HG03045 (cell line): Measurements from ENCODE around the gene DSG3.
"Not testable (repeated sequence)": the region's sequence is repeated elsewhere in the genome, so short reads cannot be mapped to it uniquely, and the experiment has no call there.

ENCODE experiments used
- ATAC-seq: cut with Tn5 transposase; IDR thresholded peaks from one replicate; pipeline ENCODE4 v1.9.1; 2021; ENCODE audit warnings: mild to moderate bottlenecking, moderate library complexity; ENCODE audit not compliant: unreplicated experiment

Gene DSG3

DNA sequence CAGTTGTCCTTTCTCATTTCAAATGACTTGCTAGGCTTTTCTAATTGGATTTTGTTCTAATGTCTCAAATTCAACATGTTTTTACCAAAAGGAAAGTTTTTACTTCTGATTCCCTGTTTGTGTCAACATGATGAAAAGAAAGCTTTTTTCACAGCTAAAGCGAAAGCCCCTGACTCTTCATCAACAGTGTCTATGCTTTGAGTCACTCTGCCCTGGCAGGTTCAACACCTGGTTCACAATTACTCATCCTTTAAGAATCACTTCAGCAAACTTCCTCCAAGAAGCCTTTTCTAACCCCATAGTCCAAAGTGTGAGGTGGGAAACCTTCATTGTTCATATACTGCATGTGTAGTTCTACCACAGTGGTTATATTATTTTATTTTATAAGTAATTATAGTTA, 42.8 kb downstream of the DSG3 start:
- ATAC-seq = peak; percentile 74

GRCh38 chr18:31490833-31491232, 43.3 kb downstream of the DSG3 start:
- no peak for ATAC-seq

- ATAC-seq = no peak
Observed at GRCh38 chr18:31491586-31491985, 44.0 kb downstream of the DSG3 start.

DNA sequence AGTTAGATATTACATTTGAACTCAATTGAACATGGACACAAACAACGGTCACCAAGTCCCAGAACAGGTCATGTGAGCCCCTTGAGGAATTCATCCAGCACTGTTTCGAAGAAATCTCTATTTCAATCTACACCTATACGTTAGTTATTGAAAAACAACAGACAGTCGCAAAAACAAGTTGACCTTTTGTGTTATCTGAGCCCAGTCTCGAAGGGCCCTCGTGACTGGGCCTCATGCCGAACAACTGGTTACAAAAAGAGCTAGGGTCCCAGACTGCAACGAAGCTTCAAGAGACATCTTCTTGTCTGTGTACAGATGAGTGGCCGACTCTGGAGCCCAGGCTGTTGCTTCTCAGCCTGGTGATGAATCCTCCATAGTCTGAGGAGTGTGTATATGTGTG, 45.1 kb downstream of the DSG3 start:
- ATAC-seq = no peak

DNA sequence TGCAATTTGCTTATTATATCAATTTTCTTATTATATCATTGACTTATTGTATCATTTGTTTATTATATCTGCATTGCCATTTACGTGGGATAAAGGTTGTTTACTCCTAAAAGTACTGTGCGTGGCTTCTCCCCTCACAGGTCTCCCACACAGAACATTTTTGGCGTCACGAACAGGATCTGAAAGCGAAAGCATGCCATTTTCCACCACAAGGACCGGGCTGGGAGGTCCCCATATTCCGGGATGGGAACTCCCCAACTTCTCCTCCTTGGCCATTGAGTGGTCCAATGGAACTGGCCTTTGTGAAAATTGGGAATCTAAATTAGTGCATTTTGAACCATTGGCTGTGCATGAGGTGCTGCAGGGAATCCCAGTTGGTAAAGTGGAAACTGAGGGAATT, 45.6 kb downstream of the DSG3 start:
- no peak for ATAC-seq

DNA sequence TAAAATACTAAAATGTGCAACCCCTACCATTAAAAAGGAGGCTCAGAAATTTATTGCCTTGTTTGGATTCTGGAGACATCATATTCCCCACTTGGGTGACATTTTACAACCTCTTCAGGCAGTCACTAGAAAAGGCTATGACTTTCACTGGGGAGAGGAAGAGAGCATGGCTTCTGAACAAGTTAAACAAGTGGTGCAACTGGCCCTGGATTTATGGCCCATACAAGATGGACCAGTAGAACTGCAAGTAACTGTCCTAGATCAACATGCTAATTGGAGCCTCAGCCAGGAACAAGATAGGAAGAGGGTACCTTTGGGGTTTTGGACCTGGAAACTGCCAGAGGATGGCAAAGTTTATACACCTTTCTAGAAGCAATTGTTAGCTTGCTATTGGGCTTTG, 46.4 kb downstream of the DSG3 start:
- no peak for ATAC-seq

DNA sequence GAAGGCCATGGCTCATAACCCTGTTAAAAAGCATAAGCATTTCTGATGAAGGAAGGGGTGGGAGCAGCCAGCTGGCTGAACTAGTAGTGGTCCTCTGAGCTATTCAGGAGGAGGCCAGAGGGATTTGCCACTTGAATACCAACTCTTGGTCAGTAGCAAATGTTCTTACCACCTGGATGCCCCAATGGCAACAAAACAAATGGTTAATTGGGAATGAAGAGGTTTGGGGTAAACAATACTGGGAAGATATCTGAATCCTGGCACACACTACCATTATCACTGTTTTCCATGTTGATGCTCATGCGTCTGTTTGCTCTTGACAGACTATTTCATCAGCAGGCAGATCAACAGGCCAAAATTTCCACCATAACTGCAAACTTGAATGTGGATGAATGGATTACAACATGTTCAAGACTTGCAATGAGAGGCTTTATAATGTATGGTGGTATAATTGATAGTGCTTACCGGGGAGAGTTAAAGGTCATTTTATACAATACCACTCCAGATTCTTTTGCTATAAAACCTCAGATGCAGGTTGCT, 47.2 kb downstream of the DSG3 start:
- ATAC-seq = not testable (repeated sequence)

DNA sequence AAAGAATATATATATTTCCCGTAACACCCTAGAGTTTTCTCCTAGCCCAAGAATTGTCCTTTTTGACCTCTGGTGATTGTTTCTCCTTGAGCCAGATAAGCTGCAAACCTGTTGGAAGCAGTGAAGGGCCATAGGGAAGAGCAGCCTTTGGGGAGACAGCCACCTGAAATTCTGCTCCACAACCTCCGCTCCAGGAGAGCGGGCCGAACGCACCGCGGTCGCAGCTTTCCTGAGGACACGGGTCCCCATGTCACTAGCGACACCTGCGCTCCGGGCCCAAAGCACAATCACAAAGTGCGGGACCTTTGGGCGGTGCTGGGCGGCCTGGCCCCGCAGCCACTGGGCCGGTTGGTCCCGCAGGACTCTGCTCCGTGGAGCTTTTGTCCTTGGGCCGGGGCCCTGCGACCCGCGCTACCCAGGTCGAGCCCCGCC, 49.9 kb downstream of the DSG3 start:
- ATAC-seq = no peak

- ATAC-seq = peak; percentile 60
Observed at GRCh38 chr18:31497836-31498573, 50.5 kb downstream of the DSG3 start, which contains the start of gene DSG2. TSS of gene DSG2 (plus strand) at chr18:31498177. CDS start at chr18:31498252, 75 bp downstream.

DNA sequence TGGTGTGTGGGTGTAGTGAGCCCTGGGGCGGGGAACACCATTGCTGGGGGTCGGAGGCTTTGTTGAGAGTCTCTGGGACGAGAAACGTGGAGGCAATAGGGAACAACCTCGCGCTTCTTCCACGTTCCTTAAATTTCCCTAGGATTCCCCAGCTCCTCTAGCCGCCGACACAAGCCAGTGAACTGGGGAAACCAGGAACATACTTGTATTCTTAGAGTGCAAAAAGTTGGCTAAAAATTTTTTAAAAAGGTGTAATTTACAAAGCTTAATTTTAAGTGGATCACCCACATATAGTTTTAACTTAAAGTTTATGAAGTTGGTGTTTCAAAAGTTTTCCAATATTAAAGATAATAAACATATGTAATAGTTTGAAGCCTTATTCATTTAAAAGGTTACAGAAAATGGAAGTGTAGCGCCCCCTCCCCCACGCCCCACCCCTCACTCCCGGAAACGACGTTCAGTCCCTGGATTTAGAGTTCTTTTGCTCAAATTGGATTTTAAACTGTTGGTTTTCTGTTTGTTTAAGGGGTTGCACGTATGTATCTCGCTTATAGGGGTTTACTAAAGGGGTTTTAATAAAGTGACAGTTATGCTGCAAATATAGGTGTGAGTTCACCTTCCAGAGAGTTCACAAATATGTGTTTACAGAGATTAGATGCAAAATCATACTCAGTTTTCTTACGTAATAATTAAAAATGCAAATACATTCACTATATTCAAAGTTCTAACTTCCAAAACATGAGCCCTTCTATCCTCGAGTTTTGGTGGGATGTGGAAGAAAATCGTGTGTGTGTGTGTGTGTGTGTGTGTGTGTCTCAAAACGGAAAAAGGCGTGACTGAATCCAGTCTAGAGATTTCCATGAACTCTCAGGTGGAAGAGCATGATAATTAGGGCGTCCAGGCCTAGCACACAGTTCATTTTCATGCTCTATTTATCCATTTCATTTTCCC, 51.3 kb downstream of the DSG3 start:
- no peak for ATAC-seq

- peak; percentile 78 for ATAC-seq
Observed at GRCh38 chr18:31500051-31500688, 52.6 kb downstream of the DSG3 start.

GRCh38 chr18:31503011-31503410, 55.5 kb downstream of the DSG3 start:
- ATAC-seq = no peak

DNA sequence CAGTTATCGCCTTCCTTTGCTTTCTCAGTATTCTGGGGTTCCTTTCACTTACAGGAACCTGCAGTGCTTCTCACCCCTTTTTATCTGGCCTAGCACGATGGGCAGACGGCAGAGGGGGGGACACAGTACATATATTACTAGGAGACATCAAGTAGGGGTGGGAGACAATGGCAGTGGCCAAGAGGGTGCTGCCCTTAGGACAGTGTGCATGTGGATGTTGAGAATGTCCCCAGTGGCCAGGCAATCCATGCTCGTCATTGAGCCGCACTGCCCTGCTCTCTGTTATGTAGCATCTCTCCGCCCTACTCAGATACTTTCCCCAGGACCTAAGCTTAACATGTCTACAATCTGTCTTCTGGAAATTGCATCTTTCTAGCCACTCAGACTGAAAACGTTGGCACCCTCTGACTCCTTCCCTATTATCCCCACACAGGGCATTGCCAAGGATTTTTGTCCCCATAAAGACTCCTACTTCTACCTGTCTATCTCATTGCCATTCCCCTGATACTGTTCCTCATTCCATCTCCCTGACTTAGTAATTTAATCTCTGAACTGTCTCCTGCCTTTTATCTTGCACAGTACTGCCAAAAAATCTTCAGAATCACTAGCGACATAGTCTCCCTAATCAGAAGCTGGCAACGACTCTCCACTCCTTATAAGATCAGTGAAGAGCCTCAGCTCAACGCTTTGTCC, 57.1 kb downstream of the DSG3 start:
- ATAC-seq = no peak

DNA sequence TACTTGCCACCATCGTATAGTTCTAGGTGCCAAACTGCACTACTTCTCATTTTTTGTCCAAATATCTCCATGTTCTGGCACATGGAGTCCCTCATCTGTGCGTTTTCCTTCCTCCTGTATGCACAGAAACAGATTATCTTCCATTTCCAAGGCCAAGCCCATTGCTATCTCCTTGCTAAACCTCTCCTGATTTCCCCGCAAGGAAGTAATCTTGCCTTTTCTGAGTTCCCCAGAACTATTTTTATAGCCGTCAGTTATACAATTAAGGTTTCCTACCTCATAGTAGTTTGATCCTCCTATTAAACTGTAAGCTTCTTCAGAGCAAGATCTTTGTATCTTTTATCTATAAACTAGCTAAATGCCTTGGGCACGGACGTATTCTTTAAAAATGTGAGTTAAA, 57.6 kb downstream of the DSG3 start:
- no peak for ATAC-seq

DNA sequence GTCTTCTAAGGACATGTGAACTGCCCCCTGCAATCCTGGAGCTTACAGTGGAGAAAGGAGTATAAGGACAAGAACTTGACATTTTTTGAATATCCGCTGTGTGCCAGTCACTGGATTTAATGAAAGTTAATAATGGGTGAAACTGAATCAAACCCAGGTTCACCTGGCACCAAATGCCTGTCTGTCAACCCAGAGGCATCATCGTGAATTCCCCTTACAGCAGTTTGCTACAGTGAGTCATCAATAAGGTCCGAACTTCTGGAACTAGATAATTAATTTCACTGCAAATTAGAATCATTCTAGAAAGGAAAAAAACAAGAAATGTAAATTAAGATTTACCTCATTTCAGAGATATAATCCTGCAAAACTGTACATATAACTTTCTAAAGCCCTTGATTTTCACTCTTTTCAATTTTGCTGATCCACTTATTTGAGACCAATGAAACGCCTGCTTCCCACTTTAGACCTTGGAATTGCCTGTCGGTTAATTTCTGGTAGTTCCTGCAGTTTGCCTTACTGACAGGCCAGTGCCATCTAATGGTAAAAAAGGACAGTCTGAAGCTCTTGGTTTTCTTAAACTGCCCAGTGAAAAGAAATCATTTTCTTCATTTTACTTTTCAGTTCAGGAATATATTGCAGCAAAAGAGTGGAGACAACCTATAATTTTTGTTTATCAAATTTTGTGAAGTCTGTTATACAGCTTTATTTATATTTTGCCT, 58.6 kb downstream of the DSG3 start:
- ATAC-seq = no peak

DNA sequence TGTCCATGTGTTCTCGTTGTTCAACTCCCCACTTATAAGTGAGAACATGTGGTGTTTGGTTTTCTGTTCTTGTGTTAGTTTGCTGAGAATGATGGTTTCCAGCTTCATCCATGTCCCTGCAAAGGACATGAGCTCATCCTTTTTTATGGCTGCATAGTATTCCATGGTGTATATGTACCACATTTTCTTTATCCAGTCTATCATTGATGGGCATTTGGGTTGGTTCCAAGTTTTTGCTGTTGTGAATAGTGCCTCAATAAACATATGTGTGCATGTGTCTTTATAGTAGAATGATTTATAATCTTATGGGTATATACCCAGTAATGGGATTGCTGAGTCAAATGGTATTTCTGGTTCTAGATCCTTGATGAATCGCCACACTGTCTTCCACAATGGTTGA, 59.6 kb downstream of the DSG3 start:
- not testable (repeated sequence) for ATAC-seq

DNA sequence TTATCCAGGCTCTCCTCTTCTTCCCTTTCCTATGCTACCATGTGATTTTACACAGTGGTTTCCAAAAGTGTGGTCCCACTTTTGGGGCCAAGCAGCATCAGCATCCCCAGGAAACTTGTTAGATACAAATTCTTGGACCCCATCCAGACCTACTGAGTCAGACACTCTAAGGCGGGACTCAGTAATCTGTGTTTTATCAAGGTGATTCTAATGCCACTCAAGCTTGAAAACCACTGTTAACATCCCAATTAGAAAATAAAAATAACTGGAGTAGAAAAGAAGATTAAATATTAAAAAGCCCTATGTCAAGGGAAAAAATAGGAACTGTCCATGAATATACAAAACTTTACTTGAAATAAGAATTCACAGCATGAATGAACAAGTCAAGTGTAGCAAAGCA, 61.2 kb downstream of the DSG3 start:
- ATAC-seq = no peak

DNA sequence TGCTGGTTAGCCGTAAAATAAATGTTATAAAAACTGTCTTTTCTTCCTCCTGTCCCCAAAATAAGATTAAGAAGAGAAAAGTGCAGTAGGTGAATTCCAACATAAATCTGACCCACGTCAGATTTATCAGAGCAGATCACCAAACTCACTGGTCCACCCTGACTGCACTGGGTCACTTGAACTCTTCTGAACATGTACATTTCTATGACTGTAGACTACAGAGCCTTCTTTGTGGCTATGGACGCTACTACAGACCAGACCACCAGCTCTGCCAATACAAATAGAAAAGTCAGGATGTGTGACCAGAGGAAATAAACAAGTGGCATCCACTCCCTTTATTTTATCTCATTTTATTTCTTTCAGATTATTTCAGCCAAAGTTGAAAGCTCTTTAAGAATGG, 62.0 kb downstream of the DSG3 start:
- no peak for ATAC-seq

- no peak for ATAC-seq
Observed at GRCh38 chr18:31510319-31510718, 62.8 kb downstream of the DSG3 start.

DNA sequence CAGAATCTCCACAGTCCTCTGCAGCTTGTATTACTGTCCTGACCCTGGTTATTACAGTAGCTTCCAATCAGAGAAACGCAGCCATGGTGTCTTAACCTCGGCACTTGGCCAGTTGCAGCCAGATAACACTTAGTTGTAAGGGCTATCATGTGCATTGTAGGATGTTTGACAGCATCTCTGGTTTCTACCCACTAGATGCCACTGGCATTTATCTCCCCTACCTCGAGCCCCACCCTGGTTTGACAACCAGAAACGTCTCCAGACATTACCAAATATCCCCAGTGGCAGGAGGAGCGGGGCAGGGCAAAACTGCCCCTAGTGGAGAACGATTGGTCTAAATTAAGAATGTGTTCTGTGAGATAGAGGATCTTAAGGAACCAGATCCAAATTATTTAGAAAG, 63.6 kb downstream of the DSG3 start:
- ATAC-seq = no peak
